ENCODE measurements around the gene STPG3. TPM values are rescaled to one million over a fixed set of nuclear protein-coding genes. Genes with fewer than 3 reads are reported as not detected.
A peak's percentile ranks its signal among the peaks of the same experiment; 100 is the strongest.

The STPG3 gene
- total and polyA plus RNA-seq, 2 of the 13 experiments (the other 11 are each of a cell fraction or from before 2014, with no cell fraction given) = not detected

DNA sequence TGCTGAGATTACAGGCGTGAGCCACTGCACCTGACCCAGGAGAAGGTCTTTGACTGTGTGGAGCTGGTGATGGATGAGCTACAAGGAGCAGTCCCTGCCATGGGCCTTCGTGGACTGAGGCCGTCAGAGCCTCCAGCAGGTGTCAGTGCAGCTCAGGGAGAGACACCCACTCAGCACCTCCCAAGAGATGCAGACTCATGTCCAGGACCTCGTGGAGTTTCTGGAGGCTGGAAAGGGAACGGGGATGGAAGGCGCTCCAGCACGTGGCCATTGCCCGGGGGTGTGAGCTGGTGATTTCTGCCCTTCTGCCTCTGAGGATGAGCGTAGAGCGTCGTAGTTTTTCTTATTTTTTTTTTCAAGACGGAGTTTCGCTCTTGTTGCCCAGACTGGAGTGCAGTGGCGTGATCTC lies 35.9 kb downstream of the STPG3 start (continued):
- TF ChIP-seq, protein P1, sequence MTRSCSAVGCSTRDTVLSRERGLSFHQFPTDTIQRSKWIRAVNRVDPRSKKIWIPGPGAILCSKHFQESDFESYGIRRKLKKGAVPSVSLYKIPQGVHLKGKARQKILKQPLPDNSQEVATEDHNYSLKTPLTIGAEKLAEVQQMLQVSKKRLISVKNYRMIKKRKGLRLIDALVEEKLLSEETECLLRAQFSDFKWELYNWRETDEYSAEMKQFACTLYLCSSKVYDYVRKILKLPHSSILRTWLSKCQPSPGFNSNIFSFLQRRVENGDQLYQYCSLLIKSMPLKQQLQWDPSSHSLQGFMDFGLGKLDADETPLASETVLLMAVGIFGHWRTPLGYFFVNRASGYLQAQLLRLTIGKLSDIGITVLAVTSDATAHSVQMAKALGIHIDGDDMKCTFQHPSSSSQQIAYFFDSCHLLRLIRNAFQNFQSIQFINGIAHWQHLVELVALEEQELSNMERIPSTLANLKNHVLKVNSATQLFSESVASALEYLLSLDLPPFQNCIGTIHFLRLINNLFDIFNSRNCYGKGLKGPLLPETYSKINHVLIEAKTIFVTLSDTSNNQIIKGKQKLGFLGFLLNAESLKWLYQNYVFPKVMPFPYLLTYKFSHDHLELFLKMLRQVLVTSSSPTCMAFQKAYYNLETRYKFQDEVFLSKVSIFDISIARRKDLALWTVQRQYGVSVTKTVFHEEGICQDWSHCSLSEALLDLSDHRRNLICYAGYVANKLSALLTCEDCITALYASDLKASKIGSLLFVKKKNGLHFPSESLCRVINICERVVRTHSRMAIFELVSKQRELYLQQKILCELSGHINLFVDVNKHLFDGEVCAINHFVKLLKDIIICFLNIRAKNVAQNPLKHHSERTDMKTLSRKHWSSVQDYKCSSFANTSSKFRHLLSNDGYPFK (CRISPR knock-in tag; IDR thresholded peaks at IDR 0.05; ENCODE audit: borderline replicate concordance) = 0 out of 2 replicates have a peak, but pooled peaks have one; percentile 24
- no peak for TF ChIP-seq CBFB (CRISPR knock-in tag; IDR thresholded peaks at IDR 0.05)
- no peak for TF ChIP-seq ZNF777 (CRISPR knock-in tag; IDR thresholded peaks at IDR 0.05)
- TF ChIP-seq, protein P2, sequence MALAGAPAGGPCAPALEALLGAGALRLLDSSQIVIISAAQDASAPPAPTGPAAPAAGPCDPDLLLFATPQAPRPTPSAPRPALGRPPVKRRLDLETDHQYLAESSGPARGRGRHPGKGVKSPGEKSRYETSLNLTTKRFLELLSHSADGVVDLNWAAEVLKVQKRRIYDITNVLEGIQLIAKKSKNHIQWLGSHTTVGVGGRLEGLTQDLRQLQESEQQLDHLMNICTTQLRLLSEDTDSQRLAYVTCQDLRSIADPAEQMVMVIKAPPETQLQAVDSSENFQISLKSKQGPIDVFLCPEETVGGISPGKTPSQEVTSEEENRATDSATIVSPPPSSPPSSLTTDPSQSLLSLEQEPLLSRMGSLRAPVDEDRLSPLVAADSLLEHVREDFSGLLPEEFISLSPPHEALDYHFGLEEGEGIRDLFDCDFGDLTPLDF (CRISPR knock-in tag; IDR thresholded peaks at IDR 0.05) = no peak
- TF ChIP-seq, protein P3, sequence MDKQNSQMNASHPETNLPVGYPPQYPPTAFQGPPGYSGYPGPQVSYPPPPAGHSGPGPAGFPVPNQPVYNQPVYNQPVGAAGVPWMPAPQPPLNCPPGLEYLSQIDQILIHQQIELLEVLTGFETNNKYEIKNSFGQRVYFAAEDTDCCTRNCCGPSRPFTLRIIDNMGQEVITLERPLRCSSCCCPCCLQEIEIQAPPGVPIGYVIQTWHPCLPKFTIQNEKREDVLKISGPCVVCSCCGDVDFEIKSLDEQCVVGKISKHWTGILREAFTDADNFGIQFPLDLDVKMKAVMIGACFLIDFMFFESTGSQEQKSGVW (CRISPR knock-in tag; IDR thresholded peaks at IDR 0.05; ENCODE audit: borderline replicate concordance) = no peak
- TF ChIP-seq, protein P4, sequence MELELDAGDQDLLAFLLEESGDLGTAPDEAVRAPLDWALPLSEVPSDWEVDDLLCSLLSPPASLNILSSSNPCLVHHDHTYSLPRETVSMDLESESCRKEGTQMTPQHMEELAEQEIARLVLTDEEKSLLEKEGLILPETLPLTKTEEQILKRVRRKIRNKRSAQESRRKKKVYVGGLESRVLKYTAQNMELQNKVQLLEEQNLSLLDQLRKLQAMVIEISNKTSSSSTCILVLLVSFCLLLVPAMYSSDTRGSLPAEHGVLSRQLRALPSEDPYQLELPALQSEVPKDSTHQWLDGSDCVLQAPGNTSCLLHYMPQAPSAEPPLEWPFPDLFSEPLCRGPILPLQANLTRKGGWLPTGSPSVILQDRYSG (CRISPR knock-in tag; IDR thresholded peaks at IDR 0.05) = no peak
- TF ChIP-seq ZNF44 (CRISPR knock-in tag; IDR thresholded peaks at IDR 0.05) = no peak
- TF ChIP-seq ZNF598 (CRISPR knock-in tag; IDR thresholded peaks at IDR 0.05; ENCODE audit: borderline replicate concordance) = no peak
- TF ChIP-seq, protein P5, sequence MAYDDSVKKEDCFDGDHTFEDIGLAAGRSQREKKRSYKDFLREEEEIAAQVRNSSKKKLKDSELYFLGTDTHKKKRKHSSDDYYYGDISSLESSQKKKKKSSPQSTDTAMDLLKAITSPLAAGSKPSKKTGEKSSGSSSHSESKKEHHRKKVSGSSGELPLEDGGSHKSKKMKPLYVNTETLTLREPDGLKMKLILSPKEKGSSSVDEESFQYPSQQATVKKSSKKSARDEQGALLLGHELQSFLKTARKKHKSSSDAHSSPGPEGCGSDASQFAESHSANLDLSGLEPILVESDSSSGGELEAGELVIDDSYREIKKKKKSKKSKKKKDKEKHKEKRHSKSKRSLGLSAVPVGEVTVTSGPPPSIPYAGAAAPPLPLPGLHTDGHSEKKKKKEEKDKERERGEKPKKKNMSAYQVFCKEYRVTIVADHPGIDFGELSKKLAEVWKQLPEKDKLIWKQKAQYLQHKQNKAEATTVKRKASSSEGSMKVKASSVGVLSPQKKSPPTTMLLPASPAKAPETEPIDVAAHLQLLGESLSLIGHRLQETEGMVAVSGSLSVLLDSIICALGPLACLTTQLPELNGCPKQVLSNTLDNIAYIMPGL (CRISPR knock-in tag; IDR thresholded peaks at IDR 0.05; ENCODE audit: borderline replicate concordance in 1 of 2, low read depth in 1 of 2) = peak in 1 of 2 experiments; percentile 62; a peak in 1 of 4 replicates
- TF ChIP-seq FOXP1 (IDR thresholded peaks at IDR 0.05) = no peak
- TF ChIP-seq FOXP1 (CRISPR knock-in tag; IDR thresholded peaks at IDR 0.05) = no peak
- TF ChIP-seq, protein P6, sequence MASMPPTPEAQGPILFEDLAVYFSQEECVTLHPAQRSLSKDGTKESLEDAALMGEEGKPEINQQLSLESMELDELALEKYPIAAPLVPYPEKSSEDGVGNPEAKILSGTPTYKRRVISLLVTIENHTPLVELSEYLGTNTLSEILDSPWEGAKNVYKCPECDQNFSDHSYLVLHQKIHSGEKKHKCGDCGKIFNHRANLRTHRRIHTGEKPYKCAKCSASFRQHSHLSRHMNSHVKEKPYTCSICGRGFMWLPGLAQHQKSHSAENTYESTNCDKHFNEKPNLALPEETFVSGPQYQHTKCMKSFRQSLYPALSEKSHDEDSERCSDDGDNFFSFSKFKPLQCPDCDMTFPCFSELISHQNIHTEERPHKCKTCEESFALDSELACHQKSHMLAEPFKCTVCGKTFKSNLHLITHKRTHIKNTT (CRISPR knock-in tag; IDR thresholded peaks at IDR 0.05) = no peak
- TF ChIP-seq, protein P7, sequence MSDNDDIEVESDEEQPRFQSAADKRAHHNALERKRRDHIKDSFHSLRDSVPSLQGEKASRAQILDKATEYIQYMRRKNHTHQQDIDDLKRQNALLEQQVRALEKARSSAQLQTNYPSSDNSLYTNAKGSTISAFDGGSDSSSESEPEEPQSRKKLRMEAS (IDR thresholded peaks at IDR 0.05) = peak; percentile 89
- no peak for TF ChIP-seq ARNT2 (CRISPR knock-in tag; IDR thresholded peaks at IDR 0.05; ENCODE audit: low read depth)
- no peak for TF ChIP-seq NR2F2 (IDR thresholded peaks at IDR 0.05; ENCODE audit: borderline replicate concordance, low read depth)
- no peak for TF ChIP-seq ZNF552 (CRISPR knock-in tag; IDR thresholded peaks at IDR 0.05; ENCODE audit: borderline replicate concordance)
- no peak for TF ChIP-seq ZNF354B (CRISPR knock-in tag; IDR thresholded peaks at IDR 0.05)
- no peak for TF ChIP-seq RBM22 (optimal IDR thresholded peaks at IDR 0.05; ENCODE audit: low read length)
- TF ChIP-seq, protein P8, sequence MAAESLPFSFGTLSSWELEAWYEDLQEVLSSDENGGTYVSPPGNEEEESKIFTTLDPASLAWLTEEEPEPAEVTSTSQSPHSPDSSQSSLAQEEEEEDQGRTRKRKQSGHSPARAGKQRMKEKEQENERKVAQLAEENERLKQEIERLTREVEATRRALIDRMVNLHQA (CRISPR knock-in tag; IDR thresholded peaks at IDR 0.05) = no peak
- no peak for TF ChIP-seq TRIM24 (CRISPR knock-in tag; IDR thresholded peaks at IDR 0.05)
- TF ChIP-seq ZNF567 (CRISPR knock-in tag; IDR thresholded peaks at IDR 0.05; ENCODE audit: borderline replicate concordance) = no peak

Measured in HepG2 (cell line).